ENCODE measurements around the gene GADL1. TPM values are rescaled to one million over a fixed set of nuclear protein-coding genes. Genes with fewer than 3 reads are reported as not detected.

GADL1 gene
- polyA plus RNA-seq, 2 of the 4 experiments (the other 2 are of a cell fraction): not detected

DNA sequence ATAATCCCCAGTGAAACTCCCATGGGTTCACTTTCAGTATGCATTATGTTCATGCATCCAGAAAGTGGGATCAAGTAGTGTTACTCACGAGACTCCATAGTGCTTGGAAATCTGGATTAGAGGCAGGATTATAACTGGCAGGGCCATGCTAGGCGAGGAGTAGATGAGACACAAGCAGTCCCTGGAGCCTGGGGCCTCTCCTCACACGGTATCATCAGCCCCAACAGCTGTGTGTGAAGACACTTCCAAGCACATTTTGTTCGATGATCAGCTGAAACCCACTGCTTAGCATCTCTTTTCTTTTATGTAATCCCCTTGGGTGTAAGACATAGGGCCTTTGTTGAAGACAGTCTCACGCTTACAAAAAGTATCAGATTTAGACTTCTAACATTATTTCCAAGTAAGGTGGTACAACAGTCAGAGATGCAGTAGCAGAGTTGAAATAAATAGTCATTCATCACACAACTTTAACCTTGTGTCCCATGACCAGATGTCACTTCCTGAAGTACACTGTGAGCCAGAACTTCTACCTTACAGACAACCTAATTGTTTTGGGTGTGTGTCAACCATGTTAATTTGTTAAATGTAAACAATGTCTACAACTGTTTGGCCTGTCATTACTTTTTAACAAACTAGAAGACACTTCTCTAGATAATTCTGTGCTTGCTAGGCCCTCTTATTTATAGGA is 116.9 kb downstream of the GADL1 start (continued):
- no peak for TF ChIP-seq BHLHE40 (IDR thresholded peaks at IDR 0.05; ENCODE audit: low read depth, low read length)

DNA sequence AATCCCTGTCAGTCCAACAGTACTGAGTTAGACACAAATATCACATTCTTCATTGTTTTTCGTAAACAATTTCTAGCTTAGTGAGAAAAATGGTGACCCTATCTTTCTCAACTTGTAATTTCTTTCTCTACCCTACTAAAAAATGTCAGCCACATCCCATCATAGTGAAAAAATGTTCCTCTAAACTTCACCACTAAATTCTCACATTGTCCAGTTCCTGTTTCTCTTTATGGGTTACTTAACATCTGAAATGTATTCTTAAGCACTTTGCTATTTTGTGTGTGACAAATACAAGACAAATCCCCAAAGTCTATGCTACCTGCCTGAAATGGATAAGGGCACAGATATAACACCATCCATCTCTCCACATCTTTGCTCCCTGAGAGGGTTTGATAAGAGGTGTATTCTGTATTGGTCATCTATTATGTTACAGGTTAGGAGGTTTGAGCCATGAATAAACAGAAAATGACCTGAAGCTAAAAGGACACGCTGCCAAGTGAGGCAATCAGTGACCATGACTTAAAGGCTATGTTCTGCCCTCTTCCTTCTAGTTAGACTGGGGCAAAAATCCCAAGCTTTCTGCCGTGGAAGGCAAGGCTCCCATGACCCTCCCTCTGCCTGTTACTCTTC is 118.2 kb downstream of the GADL1 start:
- TF ChIP-seq CBX8 (IDR thresholded peaks at IDR 0.05) (no peak), GATA3 (IDR thresholded peaks at IDR 0.05; ENCODE audit: borderline replicate concordance) (no peak), FOXS1 (CRISPR knock-in tag; IDR thresholded peaks at IDR 0.05) (no peak), EHMT2 (IDR thresholded peaks at IDR 0.05; ENCODE audit: low read depth) (no peak), RNF2 (IDR thresholded peaks at IDR 0.05; ENCODE audit: borderline replicate concordance, low read depth) (no peak), JUN (IDR thresholded peaks at IDR 0.05) (no peak), PHF8 (IDR thresholded peaks at IDR 0.05; ENCODE audit: borderline replicate concordance, low read depth) (no peak), ESRRA (IDR thresholded peaks at IDR 0.05; ENCODE audit: borderline replicate concordance, low read length) (no peak), BHLHE40 (IDR thresholded peaks at IDR 0.05; ENCODE audit: low read depth, low read length) (no peak), MAZ (IDR thresholded peaks at IDR 0.05; ENCODE audit: borderline replicate concordance, low read depth, low read length) (no peak), RAD21 (conservative IDR thresholded peaks at IDR 0.05 in 1 of 2, IDR thresholded peaks at IDR 0.05 in 1 of 2) (no peak), TFCP2L1 (CRISPR knock-in tag; IDR thresholded peaks at IDR 0.05) (no peak), MYC (IDR thresholded peaks at IDR 0.05; ENCODE audit: borderline replicate concordance, low read length) (no peak)
- TF ChIP-seq, protein P1, sequence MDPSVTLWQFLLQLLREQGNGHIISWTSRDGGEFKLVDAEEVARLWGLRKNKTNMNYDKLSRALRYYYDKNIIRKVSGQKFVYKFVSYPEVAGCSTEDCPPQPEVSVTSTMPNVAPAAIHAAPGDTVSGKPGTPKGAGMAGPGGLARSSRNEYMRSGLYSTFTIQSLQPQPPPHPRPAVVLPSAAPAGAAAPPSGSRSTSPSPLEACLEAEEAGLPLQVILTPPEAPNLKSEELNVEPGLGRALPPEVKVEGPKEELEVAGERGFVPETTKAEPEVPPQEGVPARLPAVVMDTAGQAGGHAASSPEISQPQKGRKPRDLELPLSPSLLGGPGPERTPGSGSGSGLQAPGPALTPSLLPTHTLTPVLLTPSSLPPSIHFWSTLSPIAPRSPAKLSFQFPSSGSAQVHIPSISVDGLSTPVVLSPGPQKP (IDR thresholded peaks at IDR 0.05; ENCODE audit: low read depth, low read length): no peak
- TF ChIP-seq, protein P2, sequence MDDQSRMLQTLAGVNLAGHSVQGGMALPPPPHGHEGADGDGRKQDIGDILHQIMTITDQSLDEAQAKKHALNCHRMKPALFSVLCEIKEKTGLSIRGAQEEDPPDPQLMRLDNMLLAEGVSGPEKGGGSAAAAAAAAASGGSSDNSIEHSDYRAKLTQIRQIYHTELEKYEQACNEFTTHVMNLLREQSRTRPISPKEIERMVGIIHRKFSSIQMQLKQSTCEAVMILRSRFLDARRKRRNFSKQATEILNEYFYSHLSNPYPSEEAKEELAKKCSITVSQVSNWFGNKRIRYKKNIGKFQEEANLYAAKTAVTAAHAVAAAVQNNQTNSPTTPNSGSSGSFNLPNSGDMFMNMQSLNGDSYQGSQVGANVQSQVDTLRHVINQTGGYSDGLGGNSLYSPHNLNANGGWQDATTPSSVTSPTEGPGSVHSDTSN (IDR thresholded peaks at IDR 0.05): no peak
- TF ChIP-seq, protein P3, sequence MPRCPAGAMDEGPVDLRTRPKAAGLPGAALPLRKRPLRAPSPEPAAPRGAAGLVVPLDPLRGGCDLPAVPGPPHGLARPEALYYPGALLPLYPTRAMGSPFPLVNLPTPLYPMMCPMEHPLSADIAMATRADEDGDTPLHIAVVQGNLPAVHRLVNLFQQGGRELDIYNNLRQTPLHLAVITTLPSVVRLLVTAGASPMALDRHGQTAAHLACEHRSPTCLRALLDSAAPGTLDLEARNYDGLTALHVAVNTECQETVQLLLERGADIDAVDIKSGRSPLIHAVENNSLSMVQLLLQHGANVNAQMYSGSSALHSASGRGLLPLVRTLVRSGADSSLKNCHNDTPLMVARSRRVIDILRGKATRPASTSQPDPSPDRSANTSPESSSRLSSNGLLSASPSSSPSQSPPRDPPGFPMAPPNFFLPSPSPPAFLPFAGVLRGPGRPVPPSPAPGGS (IDR thresholded peaks at IDR 0.05): no peak
- TF ChIP-seq, protein P4, sequence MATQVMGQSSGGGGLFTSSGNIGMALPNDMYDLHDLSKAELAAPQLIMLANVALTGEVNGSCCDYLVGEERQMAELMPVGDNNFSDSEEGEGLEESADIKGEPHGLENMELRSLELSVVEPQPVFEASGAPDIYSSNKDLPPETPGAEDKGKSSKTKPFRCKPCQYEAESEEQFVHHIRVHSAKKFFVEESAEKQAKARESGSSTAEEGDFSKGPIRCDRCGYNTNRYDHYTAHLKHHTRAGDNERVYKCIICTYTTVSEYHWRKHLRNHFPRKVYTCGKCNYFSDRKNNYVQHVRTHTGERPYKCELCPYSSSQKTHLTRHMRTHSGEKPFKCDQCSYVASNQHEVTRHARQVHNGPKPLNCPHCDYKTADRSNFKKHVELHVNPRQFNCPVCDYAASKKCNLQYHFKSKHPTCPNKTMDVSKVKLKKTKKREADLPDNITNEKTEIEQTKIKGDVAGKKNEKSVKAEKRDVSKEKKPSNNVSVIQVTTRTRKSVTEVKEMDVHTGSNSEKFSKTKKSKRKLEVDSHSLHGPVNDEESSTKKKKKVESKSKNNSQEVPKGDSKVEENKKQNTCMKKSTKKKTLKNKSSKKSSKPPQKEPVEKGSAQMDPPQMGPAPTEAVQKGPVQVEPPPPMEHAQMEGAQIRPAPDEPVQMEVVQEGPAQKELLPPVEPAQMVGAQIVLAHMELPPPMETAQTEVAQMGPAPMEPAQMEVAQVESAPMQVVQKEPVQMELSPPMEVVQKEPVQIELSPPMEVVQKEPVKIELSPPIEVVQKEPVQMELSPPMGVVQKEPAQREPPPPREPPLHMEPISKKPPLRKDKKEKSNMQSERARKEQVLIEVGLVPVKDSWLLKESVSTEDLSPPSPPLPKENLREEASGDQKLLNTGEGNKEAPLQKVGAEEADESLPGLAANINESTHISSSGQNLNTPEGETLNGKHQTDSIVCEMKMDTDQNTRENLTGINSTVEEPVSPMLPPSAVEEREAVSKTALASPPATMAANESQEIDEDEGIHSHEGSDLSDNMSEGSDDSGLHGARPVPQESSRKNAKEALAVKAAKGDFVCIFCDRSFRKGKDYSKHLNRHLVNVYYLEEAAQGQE (IDR thresholded peaks at IDR 0.05): no peak
- Histone ChIP-seq H3K4me1 (no peaks in the 10 kb centered on the region), H3K27ac (no peak overlapping the region), H3K9me3 (no peaks in the 10 kb centered on the region), H3K4me2 (no peak overlapping the region), H3K4me3 (no peak overlapping the region)
- WGBS (ENCODE audit: missing lambda C conversion rate): 38% methylated on average over 3 of the region's 3 CpGs
- no peak for ATAC-seq
- ChIA-PET CTCF (interaction anchor here (1.3 to 1.6 kb wide), 3 partner anchors 26 to 763 kb away, joined by 3 read pairs; no protein-coding TSS in a partner anchor), POLR2A (no interaction called here)
- no peak for FAIRE-seq
- DNase-seq (ENCODE audit: low read depth in 1 of 2, low spot score in 1 of 2): no peak

Data from A549 (cell line).